ENCODE results near the gene TRIM44. TPM values are rescaled to one million over a fixed set of nuclear protein-coding genes. Genes with fewer than 3 reads are reported as not detected.

The TRIM44 gene
- total RNA-seq, 1 experiment from 2014 or later = 16.9 TPM

DNA sequence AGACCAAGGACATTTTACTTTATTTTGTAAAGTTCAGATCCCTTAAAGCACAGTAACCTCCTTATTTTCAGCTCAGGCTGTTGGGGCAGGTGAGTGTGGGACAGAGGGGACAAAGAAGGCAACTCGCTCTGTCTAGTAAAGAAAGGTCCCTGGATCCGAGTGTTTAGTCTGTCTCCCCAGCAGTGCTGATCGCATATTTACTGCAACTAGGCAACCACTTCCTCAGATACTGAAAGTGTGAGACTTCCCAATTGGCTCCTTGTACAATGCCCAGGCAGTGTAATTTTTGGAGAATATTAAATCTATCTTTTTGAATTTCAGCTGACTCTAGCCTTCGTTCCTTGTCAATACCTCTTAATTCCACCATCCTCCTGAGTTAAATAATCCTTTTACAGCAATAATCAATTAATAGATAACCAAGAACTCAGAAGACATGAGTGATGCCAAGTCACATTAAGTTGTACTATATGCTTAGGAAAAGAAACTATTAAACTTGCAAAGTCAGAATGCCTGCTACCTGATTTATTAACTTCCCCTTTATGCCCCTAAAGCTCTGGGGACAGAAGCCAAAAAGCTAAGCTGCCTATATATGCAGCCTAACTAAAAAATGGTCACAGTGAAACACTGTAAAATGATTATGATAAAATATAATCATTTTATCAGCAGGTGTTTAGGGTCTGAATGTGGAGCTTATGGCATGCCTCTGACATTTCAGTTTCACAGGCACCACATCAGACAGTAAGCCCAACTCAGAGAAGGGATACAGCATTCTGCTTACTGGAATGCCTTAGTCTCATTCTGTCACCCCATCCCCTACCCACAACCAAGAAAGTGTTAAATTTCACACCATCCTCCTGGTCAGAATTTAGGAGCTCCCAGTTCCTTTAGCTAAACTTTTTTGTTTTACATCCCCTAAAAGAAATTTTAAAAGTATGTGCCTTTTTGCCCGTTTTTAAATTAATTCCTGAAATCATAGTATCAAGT, 138.7 kb downstream of the TRIM44 start:
- no peak for DNase-seq
- H3K27me3 ChIP-seq (ENCODE audit: control insufficient read depth, insufficient read depth, low read length) = no peaks in the 10 kb centered on the region
- no peak overlapping the region for H3K4me3 ChIP-seq (ENCODE audit: insufficient read depth, low read depth, low read length)
- H3K36me3 ChIP-seq (replicated peaks; ENCODE audit: control insufficient read depth, insufficient read depth, low read length) = no peaks in the 10 kb centered on the region

DNA sequence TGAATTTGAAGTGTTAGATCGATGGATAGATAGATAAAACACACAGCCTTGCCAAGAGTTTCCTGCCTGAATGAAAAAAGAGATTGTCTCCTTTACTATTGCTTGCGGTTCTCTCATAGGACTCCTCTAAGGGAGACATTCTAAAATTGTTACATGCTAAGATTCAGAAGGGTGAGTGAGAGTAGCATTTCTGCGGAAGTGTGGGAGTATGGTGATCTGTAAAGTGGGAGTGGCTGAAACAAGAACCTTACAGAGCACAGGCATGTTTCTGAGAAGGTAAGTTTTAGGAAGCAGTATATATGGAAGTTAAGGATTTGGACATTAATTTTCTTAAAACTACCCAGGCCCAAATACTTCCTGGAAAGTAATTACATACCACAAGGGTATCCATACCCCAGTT, 139.6 kb downstream of the TRIM44 start:
- Histone ChIP-seq H3K27me3 (ENCODE audit: control insufficient read depth, insufficient read depth, low read length) (no peaks in the 10 kb centered on the region), H3K4me3 (ENCODE audit: insufficient read depth, low read depth, low read length) (no peak overlapping the region), H3K36me3 (replicated peaks; ENCODE audit: control insufficient read depth, insufficient read depth, low read length) (no peaks in the 10 kb centered on the region)
- DNase-seq = no peak

- Histone ChIP-seq H3K36me3 (replicated peaks; ENCODE audit: control insufficient read depth, insufficient read depth, low read length) (no peaks in the 10 kb centered on the region), H3K27me3 (ENCODE audit: control insufficient read depth, insufficient read depth, low read length) (no peaks in the 10 kb centered on the region), H3K4me3 (ENCODE audit: insufficient read depth, low read depth, low read length) (no peak overlapping the region)
- DNase-seq = no peak
These were observed 140.1 kb downstream of the TRIM44 start for GRCh38 chr11:35802672-35803071.

DNA sequence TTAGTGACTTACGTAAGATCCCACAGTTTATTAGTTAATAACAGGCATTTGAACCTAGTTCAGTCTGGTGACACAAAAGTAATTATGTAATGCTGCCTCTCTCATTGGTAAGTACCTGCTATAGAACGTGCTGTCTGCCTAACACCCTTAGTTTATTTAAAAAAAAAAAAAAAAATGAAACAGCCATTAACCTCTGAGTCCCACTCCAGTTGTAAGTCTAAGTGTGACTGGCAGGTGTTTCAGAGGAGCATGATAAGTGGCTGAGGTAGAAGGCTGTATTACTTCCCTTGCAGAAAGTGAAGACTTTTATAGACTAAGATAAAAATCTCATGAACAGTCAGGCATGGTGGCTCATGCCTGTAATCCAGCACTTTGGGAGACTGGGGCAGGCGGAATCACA, 140.5 kb downstream of the TRIM44 start:
- no peaks in the 10 kb centered on the region for H3K36me3 ChIP-seq (replicated peaks; ENCODE audit: control insufficient read depth, insufficient read depth, low read length)
- no peaks in the 10 kb centered on the region for H3K27me3 ChIP-seq (ENCODE audit: control insufficient read depth, insufficient read depth, low read length)
- no peak for DNase-seq
- H3K4me3 ChIP-seq (ENCODE audit: insufficient read depth, low read depth, low read length) = no peak overlapping the region

GRCh38 chr11:35804451-35805040, 142.0 kb downstream of the TRIM44 start:
- no peak for DNase-seq
- H3K27me3 ChIP-seq (ENCODE audit: control insufficient read depth, insufficient read depth, low read length) = no peaks in the 10 kb centered on the region

DNA sequence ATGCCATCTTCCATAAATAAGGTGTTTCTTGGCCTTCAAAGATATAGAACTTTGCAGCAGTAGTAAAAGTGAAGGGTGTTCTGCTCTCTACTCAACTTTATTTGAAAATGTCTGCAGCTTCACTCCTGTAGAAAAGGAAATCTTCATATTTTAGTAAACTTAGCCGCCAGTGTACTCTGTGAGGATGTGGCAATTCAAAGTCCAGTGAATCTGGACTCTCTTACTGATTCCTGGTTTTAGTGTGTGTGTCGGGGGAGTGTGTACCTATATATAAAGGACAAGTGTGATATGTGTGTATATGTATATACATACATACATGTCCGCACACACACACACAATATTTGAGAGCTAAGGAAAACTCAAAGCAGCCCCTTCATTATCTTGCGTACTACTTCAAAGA, 147.0 kb downstream of the TRIM44 start:
- no peak for DNase-seq
- H3K27me3 ChIP-seq (ENCODE audit: control insufficient read depth, insufficient read depth, low read length) = no peaks in the 10 kb centered on the region
- no peaks in the 10 kb centered on the region for H3K36me3 ChIP-seq (replicated peaks; ENCODE audit: control insufficient read depth, insufficient read depth, low read length)
- no peak overlapping the region for H3K4me3 ChIP-seq (ENCODE audit: insufficient read depth, low read depth, low read length)

More at GRCh38 chr11:35804451-35805040, 142.0 kb downstream of the TRIM44 start:
- no peaks in the 10 kb centered on the region for H3K36me3 ChIP-seq (replicated peaks; ENCODE audit: control insufficient read depth, insufficient read depth, low read length)
- no peak overlapping the region for H3K4me3 ChIP-seq (ENCODE audit: insufficient read depth, low read depth, low read length)

- no peak overlapping the region for H3K4me3 ChIP-seq (ENCODE audit: insufficient read depth, low read depth, low read length)
- no peaks in the 10 kb centered on the region for H3K36me3 ChIP-seq (replicated peaks; ENCODE audit: control insufficient read depth, insufficient read depth, low read length)
- no peak for DNase-seq
- H3K27me3 ChIP-seq (ENCODE audit: control insufficient read depth, insufficient read depth, low read length) = no peaks in the 10 kb centered on the region
These were observed 147.6 kb downstream of the TRIM44 start for GRCh38 chr11:35810045-35810645.

DNA sequence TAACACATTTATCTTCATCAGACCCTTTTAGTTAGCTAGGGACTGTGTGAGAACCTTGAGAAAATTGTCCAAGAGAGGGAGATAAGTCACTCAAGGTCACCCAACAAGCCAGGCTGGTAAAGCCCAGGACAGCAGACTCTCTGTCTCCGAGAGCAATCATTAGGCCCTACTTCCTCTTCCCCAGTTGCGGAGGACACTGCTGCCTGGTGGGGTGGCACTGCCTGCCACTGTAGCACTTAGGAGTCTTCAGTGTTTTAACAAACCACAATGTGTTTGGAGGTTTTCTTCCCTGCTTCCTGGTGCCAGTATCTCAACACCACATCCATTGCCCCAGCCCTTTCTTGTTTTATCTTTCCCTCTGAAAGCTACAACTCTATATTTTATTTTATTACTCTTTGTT, 149.2 kb downstream of the TRIM44 start:
- Histone ChIP-seq H3K27me3 (ENCODE audit: control insufficient read depth, insufficient read depth, low read length) (no peaks in the 10 kb centered on the region), H3K4me3 (ENCODE audit: insufficient read depth, low read depth, low read length) (no peak overlapping the region), H3K36me3 (replicated peaks; ENCODE audit: control insufficient read depth, insufficient read depth, low read length) (no peaks in the 10 kb centered on the region)
- DNase-seq = no peak

GRCh38 chr11:35812828-35813227, 150.3 kb downstream of the TRIM44 start:
- H3K4me3 ChIP-seq (ENCODE audit: insufficient read depth, low read depth, low read length) = no peak overlapping the region
- H3K36me3 ChIP-seq (replicated peaks; ENCODE audit: control insufficient read depth, insufficient read depth, low read length) = no peaks in the 10 kb centered on the region
- H3K27me3 ChIP-seq (ENCODE audit: control insufficient read depth, insufficient read depth, low read length) = no peaks in the 10 kb centered on the region
- DNase-seq = no peak

GRCh38 chr11:35814081-35814695, 151.6 kb downstream of the TRIM44 start:
- DNase-seq = no peak
- H3K4me3 ChIP-seq (ENCODE audit: insufficient read depth, low read depth, low read length) = no peak overlapping the region
- H3K36me3 ChIP-seq (replicated peaks; ENCODE audit: control insufficient read depth, insufficient read depth, low read length) = no peaks in the 10 kb centered on the region
- no peaks in the 10 kb centered on the region for H3K27me3 ChIP-seq (ENCODE audit: control insufficient read depth, insufficient read depth, low read length)

GRCh38 chr11:35814720-35815305, 152.2 kb downstream of the TRIM44 start:
- Histone ChIP-seq H3K4me3 (ENCODE audit: insufficient read depth, low read depth, low read length) (no peak overlapping the region), H3K36me3 (replicated peaks; ENCODE audit: control insufficient read depth, insufficient read depth, low read length) (no peaks in the 10 kb centered on the region), H3K27me3 (ENCODE audit: control insufficient read depth, insufficient read depth, low read length) (no peaks in the 10 kb centered on the region)
- no peak for DNase-seq

GRCh38 chr11:35815556-35816315, 153.2 kb downstream of the TRIM44 start:
- DNase-seq = no peak
- no peaks in the 10 kb centered on the region for H3K27me3 ChIP-seq (ENCODE audit: control insufficient read depth, insufficient read depth, low read length)
- H3K4me3 ChIP-seq (ENCODE audit: insufficient read depth, low read depth, low read length) = no peak overlapping the region
- no peaks in the 10 kb centered on the region for H3K36me3 ChIP-seq (replicated peaks; ENCODE audit: control insufficient read depth, insufficient read depth, low read length)

DNA sequence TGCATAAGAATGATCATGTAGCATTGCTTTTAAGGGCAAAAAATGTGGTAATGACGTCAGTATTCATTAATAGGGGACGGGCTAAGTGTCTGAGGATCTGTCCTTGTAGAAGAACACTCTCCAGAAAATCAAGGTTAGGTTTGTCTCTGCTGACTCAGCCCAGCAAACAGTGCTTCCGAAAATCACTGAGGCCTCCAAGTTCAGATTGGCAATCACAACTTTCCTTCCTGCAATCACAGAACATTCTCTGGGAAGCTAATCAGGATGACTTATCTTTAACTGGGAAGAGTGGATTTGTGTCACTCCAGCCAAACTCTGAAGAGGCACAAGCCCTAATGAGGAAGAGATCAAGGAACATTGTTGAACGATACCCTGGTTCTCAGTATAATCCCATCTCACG, 158.0 kb downstream of the TRIM44 start:
- DNase-seq = no peak
- Histone ChIP-seq H3K27me3 (ENCODE audit: control insufficient read depth, insufficient read depth, low read length) (no peaks in the 10 kb centered on the region), H3K4me3 (ENCODE audit: insufficient read depth, low read depth, low read length) (no peak overlapping the region), H3K36me3 (replicated peaks; ENCODE audit: control insufficient read depth, insufficient read depth, low read length) (no peaks in the 10 kb centered on the region)
